Measurements from ENCODE around the gene FCHSD2.

The FCHSD2 gene

DNA sequence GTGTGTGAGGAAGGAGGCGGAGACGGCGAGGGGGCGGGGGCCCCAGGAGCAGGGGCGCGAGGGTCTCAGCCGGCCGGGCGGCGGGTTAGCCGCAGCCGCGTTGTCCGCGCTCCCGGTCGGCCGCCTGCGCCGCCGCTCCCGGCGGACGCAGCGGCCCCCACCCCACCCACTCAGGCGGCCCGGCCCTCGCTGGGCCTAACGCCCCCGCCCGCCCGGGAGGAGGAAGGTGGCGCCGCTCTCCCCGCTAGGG lies at the start of gene FCHSD2:
Gene FCHSD2 (minus strand): TSS at position 191 of the 250 bp plus-strand sequence. CDS start 441 bp downstream, outside the sequence.
- DNase-seq = no peak

DNA sequence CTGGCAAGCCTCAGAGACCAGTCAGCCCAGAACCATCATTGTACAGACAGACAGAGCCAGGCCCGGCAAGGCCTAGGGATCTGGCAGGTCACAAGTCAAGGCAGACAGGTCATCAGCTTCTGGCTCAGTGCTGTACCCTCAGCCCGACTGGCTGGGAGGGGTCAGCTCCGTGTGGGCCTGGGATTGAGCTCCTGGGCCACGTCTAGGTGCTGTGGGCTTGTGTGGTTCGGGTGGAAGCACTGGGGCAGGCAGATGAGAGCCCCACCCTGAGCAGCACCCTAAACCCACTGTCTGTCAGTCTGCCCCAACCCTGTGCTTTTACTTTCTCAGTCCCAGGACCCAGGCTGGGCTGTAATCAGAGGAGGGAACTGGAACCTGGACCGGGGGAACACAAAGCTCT lies 49.0 kb upstream of the FCHSD2 start:
- no peak for DNase-seq

GRCh38 chr11:73190557-73190885 lies 48.4 kb upstream of the FCHSD2 start:
- no peak for DNase-seq

GRCh38 chr11:73189723-73190556 lies 47.8 kb upstream of the FCHSD2 start:
- DNase-seq = no peak

DNA sequence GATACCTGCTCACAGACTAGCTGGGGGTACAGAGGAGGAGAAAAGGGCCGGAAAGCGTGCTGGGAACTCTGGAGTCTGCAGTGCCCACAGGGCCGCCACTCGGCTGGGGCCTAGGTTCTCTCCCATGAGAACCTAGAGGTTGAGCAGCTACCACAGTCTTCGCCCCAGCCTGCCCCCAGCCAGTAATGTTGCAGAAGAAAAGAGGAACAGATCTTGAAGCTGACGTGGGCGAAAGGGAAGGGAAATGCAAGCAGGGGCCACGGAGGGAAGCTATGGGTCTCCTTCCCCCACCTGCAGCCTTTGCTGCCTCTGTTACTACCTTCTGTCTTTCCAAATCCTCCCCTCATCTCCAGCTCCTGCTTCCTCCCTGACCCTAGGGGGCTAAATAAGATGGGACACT lies 47.2 kb upstream of the FCHSD2 start:
- peak; percentile 94 for DNase-seq

DNA sequence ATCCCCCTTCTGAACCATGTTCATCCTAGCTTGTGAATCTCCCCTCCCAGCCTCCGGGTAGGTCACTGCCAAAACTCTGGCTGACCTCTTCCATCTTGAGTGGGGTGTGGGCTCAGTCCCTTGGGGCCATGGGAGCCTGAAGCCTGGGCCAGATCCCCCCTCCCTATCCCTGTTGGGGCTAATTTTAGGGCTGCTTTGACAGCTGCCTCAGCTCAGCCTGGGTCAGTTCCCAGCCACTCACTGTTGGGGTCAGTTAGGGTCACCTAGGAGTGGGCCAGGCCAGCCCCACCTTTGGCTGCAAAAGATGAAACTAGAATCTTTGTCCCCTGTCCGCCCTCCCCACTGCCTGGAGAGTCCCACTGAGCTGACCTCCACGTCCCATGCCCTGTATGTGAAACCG lies 46.2 kb upstream of the FCHSD2 start:
- DNase-seq = no peak

GRCh38 chr11:73187854-73188253 lies 45.7 kb upstream of the FCHSD2 start:
- DNase-seq = no peak

DNA sequence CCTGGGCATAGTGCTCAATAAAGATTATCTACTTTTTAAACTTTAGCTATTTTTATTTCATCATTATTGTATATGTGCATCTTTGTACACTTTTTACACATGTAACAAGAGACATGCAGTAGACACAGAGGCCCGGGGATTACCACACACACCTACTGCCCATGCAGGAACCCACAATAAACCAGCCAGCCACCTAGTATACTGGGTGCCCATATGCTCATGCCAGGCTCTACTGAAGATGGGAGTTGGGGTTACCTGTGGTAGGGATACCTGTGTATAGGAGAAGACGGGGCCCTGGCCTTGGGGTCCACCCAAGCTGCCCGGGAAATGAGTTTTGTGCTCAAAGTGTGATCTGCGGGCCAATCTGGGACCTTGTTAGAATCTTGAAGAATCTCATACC lies 44.8 kb upstream of the FCHSD2 start:
- DNase-seq = no peak

DNA sequence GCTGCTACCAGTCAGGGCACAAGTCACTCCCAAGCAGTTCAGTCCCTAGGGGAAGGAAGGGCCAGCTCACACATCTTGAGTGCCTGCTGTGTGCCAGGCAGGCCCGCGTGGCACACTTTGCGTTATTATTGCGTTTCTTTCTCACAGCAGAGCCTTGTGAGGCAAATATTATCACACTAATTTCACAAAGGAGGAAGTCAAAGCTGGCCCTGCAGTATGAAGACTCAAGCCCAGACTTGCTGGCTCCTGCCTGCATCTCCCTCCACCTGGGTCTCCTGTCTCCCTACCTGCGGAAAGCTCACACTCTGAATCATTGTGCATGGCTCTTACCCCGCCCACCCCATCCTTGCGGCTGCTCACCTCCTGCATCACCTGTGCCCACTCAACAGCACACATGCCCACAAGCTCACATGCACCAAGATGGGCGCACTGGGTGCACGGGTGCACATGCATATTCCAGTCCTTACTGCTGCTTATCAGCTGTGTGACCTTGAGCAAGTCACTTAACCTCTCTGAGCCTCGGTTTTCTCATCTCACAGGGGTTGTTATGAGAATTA lies 44.3 kb upstream of the FCHSD2 start:
- no peak for DNase-seq

- DNase-seq = no peak
Observed at GRCh38 chr11:73185680-73186293, 43.7 kb upstream of the FCHSD2 start.

DNA sequence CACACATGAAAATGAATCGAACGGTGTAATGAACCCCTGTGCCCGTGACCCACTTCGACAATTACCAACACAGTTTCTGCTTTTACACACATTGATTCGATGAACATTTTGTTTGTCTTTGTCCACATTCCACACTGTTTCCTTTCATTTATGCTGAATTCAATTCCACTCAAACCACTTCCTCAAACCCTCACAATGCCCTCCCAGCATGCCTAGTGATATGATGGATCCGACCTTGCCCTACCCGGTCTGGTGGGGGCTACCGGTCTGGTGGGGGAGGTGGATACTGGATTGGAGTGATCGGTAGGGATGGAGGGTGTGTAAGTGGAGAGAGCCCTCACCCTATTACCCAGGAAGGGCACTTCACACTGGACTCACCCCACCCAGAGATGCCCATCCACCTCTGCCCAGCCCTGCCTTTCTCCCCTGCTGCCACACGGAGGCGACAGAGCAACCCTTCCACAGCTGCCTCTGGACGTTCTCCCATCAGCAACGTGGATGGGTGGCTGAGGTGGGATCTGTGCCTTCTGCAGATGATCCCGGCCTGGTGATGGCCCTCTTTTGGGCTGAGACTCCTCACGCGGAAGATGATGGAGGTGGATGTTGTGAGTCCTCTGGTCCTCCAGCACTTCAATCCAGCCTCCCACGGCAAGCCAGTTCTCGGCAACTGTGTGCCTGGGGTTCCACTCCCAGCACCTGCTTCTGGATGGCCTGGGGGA lies 43.0 kb upstream of the FCHSD2 start:
- DNase-seq = peak; percentile 93

DNA sequence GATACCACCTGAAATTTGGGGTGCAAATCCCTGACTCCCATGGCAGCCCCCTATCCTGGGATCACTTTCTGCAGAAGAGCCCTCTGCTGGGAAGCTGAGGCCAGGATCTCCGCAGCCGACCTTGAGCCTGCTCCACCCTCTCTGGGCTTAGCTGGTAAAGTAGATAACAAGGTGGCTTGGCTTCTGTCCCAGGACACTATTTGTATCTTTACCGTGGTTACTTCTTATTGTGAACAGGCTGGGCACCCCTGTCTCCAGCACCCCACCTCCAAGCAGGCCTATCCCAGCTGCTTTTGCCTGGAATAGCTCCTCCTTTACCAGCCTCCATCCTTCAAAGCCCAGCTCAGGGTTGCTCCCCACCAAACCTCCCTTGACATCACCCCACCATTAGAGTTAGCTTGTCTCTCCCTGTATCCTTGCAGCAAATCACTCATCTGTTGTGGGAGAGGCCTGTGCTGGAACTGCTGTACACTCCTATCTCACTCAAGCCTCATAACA lies 40.8 kb upstream of the FCHSD2 start:
- DNase-seq = no peak

DNA sequence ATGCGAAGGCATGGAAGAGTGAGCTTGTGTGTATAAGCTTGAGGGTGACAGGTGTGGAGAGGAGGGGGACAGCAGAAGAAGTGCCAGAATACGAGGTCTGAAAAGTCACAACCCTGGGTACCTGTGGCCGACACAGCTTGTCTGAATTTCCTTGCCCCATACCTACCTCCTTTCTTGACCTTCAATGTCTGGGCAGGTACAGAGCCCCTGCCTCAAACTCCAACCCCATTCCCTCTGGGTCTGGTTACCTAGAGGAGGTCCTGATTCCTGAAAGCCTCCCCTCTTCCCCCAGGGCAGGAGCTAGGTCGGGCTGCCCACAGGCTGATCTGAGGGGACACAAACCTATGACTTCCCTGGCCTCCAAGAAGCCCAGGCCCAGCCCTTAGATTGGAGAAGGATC lies 36.6 kb upstream of the FCHSD2 start:
- DNase-seq = no peak

DNA sequence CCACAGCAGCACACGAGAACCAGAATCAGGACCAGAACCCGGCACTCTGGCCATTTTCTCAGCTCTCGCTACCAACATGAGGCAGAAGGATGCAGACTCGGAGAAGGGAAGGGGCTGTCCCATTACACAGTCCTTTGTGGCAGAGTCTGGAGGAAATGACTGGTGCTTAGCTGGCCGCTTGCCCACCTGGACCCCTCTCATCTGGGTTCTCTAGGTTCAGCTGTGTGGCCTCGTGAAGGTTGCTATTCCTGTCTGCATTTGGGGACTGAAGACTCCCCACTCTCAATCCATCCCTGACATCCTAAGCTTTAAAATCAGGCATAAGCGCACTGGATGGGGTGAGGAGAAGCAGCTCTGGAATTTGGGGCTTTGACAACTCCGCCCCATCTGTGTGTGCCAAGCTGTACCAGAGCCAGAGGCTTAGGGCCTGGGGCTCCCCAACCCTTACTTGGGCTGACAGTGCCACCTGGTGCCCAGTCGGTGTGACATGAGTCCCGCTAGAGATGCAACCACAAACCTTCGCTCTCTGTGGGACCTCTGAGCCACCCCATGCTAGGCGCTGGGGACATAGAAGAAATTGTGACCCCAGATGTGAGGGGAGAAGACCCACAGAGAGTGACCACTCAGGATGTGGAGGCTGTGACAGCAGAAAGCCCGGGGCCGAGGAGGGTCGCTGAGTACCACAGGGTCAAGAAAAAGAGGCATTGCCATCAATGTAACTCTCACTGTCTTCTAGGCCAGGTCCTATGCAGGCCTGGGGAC lies 35.8 kb upstream of the FCHSD2 start:
- peak; percentile 87 for DNase-seq

DNA sequence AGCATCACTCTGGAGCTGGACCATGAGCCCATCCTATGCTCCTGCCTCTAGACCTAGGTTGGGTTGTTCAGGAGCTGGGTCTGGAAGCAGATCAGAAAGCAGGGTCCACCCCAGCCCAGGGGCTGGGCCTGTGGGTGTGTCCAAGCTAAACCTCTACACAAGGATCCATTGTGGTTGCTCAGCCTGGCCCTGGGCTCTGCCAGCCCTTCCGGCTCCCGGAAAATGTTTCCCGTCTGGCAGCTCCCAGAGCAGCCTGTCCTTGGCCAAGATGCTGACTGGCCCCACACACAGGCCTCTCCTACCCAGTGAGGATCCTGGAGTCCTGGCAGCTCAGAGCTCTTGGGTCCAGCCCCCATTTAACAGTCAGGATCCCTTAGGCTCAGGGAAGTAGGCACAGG lies 35.3 kb upstream of the FCHSD2 start:
- no peak for DNase-seq

DNA sequence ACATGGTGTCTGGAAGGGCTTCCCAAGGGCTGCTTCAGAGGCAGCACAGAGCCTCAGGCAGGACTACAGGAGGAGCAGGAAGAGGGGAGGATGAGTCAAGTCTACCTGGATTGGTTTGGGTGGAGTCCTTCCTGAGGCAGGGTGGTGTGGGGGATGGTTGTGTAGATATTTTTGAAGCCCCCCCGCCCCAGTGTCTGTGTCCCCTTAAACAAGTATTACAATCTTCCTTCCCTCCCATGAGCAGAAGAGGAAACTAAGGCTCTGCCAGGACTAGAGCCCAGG lies 34.7 kb upstream of the FCHSD2 start:
- DNase-seq = no peak

DNA sequence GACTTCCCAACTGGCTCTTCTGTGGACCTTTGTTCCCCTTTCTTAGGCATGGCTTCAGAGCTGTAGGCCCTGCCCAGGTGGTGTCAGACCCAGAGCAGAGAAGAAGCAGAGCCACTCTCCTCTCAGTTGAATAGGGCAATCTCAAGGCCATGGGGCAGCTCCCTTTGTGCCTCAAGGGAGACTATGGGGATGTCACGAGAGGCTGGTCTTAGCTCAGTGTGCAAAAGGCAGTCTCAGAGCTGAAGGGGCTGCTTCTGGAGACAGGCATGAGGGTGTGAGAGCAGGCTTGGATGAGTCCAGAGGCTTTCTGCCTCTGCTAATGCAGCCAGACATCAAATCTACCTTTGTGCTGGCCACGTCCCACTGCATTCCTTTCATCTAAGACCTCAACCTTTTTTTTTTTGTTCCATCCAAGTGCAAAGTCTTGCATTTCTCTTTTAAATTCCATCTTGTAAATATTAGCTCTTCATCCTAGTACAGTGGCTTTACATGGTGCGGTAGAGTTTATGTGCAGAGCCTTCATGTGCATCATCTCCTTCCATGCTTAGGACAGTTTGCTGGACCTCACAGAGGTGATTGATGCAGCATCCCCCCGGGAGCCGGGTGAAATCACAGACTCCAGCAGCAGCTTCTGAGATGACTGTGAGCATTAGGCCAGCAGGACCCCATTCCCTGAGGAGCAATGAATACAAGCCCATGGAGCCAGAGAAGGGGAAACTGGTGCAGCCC lies 34.2 kb upstream of the FCHSD2 start:
- no peak for DNase-seq

DNA sequence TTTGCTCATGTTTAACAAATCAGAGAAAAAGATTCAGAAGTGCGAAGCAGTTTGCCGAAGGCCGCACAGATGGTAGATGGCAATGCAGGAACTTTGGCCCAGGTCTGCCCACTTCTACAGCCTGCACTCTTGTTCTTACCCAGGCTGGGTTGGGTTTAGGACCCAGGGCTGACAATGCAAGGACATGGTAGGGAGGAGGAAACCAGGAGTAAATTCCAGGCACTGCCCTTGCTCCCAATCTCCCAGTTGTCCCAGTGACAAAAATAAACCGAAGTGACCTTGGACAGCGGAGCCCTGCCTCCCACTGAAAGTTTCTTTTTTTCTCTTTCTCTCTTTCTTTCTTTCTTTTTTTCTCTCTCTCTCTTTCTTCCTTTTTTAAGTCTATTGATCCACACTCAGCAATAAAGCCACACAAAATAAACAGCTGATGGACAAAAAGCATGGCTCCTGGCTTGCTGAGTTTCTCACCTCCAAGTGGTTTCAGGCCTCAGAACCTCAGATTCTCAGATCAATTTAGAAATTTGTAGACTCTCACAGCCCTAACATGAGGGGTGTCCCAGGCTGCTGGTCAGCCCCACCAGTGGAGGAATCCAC lies 33.5 kb upstream of the FCHSD2 start:
- no peak for DNase-seq

DNA sequence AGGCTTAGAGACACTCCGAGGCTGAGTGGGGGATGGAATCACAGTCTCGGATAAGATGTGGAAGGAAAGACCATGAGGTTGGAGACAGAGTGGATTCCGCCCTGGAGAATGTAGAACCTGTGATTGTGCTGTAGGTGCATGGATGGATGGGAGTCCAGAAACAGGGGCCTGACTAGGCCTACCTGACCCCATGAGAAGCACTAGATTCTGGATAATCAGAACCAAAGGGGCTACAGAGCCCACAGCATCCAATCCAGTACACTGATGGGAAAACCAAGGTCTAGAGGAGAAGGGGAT lies 32.3 kb upstream of the FCHSD2 start:
- DNase-seq = no peak

DNA sequence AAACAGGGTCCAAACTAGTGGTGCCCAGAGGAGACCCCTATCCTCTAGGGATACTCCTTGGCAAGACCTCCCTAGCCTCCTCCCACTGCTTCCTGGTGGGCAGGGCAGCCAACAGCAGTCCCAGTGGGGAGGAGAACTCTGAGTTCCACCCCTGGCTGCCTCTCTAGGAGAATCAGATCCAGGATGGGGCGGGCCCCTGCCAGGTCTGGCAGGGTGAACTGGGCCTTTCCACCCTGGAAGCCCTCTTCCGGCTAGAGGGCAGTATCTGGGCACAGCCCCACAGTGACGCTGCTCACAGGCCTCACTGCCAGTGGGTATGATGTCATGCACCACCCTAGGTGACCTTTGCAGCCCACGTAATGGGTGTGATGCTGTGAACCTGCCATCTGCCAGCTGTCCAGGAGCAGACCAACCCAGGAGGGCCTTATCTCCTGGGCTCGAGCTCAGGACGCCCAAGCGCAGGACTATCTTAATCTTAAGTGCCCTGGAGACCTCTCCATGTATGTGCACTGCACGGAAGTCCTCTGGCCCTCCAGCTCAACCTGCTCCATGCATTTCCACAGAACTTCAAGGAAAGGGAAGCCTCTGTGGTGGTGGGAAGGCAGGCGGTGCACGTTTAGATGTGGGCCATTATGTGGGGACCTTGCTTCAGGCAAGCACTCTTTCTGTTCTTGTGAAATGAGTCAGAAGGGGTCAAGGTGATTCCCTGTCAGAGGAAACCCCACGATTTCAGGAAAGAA lies 31.8 kb upstream of the FCHSD2 start:
- DNase-seq = no peak

- DNase-seq = no peak
Observed at GRCh38 chr11:73172992-73173656, 31.0 kb upstream of the FCHSD2 start.
